CD4-positive, alpha-beta memory T cell (primary cell): ENCODE results near the gene ADGRF3. TPM values are rescaled to one million over a fixed set of nuclear protein-coding genes. Genes with fewer than 3 reads are reported as not detected.

Experiments used
- CTCF ChIA-PET: fragments of 350-600 bp; sonication (Branson Sonifier 250); formaldehyde crosslinking; loops from one replicate; lab custom pipeline; 2021; ENCODE audit warnings: inconsistent platforms; ENCODE audit not compliant: partially characterized antibody; lab: Charles Lee
- POLR2A ChIA-PET: fragments of 350-600 bp; sonication (Branson Sonifier 250); formaldehyde crosslinking; loops from one replicate; lab custom pipeline; 2021; ENCODE audit not compliant: partially characterized antibody; lab: Charles Lee
- DNase-seq, 5 donors: peaks; one replicate each; pipeline versions ENCODE4 v3.0.0 to v3.0.0-alpha.2; 2020 to 2022; ENCODE audit warnings: mixed read lengths in 1 of 5
- H3K27ac ChIP-seq: one replicate; pipeline ENCODE4 v1.7.0; 2013; ENCODE audit warnings: low read depth, low read length
- H3K27me3 ChIP-seq: 2 replicates; pipeline ENCODE4 v1.7.0; 2013; ENCODE audit warnings: mild to moderate bottlenecking, low read length, moderate library complexity; ENCODE audit not compliant: insufficient read depth
- H3K36me3 ChIP-seq: 2 replicates; pipeline ENCODE4 v1.7.0; 2013; ENCODE audit warnings: mild to moderate bottlenecking, low read length, moderate library complexity; ENCODE audit not compliant: insufficient read depth
- H3K4me1 ChIP-seq: 2 replicates; pipeline ENCODE4 v1.7.0; 2013; ENCODE audit warnings: mild to moderate bottlenecking, low read length, moderate library complexity; ENCODE audit not compliant: insufficient read depth
- H3K4me3 ChIP-seq, 2 donors: one replicate each; pipeline ENCODE4 v1.7.0; 2013; ENCODE audit warnings: low read length in 2 of 2, mild to moderate bottlenecking in 1 of 2
- H3K9me3 ChIP-seq, 2 donors: one replicate each; pipeline ENCODE4 v1.7.0; 2013; ENCODE audit warnings: low read length in 2 of 2, control low read depth in 1 of 2; ENCODE audit not compliant: control insufficient read depth in 1 of 2
- H3K27ac Mint-ChIP-seq, 7 donors: one replicate each; pipeline ENCODE4 v1.8.0; 2020 to 2021; ENCODE audit warnings: mixed read lengths in 7 of 7, mild to moderate bottlenecking in 6 of 7, inconsistent platforms in 3 of 7, moderate library complexity in 3 of 7
- H3K27me3 Mint-ChIP-seq, 2 donors: one replicate each; pipeline ENCODE4 v1.8.0; 2020 to 2021; ENCODE audit warnings: mixed read lengths in 2 of 2
- H3K36me3 Mint-ChIP-seq, 2 donors: one replicate each; pipeline ENCODE4 v1.8.0; 2020 to 2021; ENCODE audit warnings: mixed read lengths in 2 of 2, inconsistent platforms in 1 of 2, mild to moderate bottlenecking in 1 of 2
- H3K4me1 Mint-ChIP-seq, 4 donors: one replicate each; pipeline ENCODE4 v1.8.0; 2020 to 2021; ENCODE audit warnings: mixed read lengths in 4 of 4, mild to moderate bottlenecking in 1 of 4
- H3K4me3 Mint-ChIP-seq, 8 donors: one replicate each; pipeline ENCODE4 v1.8.0; 2020 to 2021; ENCODE audit warnings: mixed read lengths in 8 of 8, mild to moderate bottlenecking in 7 of 8, moderate library complexity in 6 of 8, inconsistent platforms in 3 of 8
- H3K9me3 Mint-ChIP-seq, 8 donors: one replicate each; pipeline ENCODE4 v1.8.0; 2020 to 2021; ENCODE audit warnings: mixed read lengths in 8 of 8, mild to moderate bottlenecking in 5 of 8, inconsistent platforms in 3 of 8, moderate library complexity in 1 of 8
- intact Hi-C: fragments of 100-400 bp; cut with micrococcal nuclease; formaldehyde crosslinking; loops from one replicate; pipeline ENCODE4 v1.15.1; 2023
- polyA plus RNA-seq, 2 donors: library from polyadenylated mRNA; unstranded; fragments of 300-500 nt; fragmentation: Illumina TruSeq; gene quantifications; one replicate each; pipeline ENCODE4 v1.2.3, GENCODE V29; 2021
- total RNA-seq, 2 experiments: library from RNA; stranded (reverse); gene quantifications; one replicate each; pipeline ENCODE4 v1.2.3, GENCODE V29; 2021

ADGRF3 gene
- total and polyA plus RNA-seq, 4 experiments from 2014 or later = 0.14 to 1.7 (median 0.97) TPM; not detected in 1

GRCh38 chr2:26292646-26293045 lies 53.9 kb downstream of the ADGRF3 start:
- H3K4me1 Mint-ChIP-seq = peaks cover 0 to 2% (median 0%) of the 10 kb centered on the region in 4 donors
- H3K4me3 Mint-ChIP-seq = no peak overlapping the region
- ChIA-PET POLR2A (interaction anchor here (0.5 kb wide), 1 partner anchor 29 kb away, joined by 3 read pairs; no protein-coding TSS in a partner anchor), CTCF (no interaction called here)
- no peaks in the 10 kb centered on the region for H3K4me1 ChIP-seq
- no peaks in the 10 kb centered on the region for H3K9me3 Mint-ChIP-seq
- H3K36me3 ChIP-seq = peaks cover 2% of the 10 kb centered on the region
- H3K27ac ChIP-seq = no peak overlapping the region
- H3K9me3 ChIP-seq = no peaks in the 10 kb centered on the region
- H3K27me3 ChIP-seq = no peaks in the 10 kb centered on the region
- no peak for DNase-seq
- no peaks in the 10 kb centered on the region for H3K27me3 Mint-ChIP-seq
- no peak overlapping the region for H3K27ac Mint-ChIP-seq
- H3K36me3 Mint-ChIP-seq = peaks cover 10 to 14% of the 10 kb centered on the region in 2 donors
- no peak overlapping the region for H3K4me3 ChIP-seq
- intact Hi-C loops = no loop called here

DNA sequence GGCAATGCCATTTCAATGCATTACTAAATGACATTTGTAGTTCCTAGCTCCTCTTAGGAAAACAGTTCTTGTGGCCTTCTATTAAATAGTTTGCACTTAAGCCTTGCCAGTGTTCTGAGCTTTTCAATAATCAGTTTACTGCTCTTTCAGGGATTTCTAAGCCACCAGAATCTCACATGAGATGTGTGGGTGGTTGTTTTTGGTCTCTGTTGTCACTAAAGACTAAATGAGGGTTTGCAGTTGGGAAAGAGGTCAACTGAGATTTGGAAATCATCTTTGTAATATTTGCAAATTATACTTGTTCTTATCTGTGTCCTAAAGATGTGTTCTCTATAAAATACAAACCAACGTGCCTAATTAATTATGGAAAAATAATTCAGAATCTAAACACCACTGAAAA lies 56.6 kb downstream of the ADGRF3 start:
- POLR2A ChIA-PET = no interaction called here
- DNase-seq = no peak
- CTCF ChIA-PET = no interaction called here

GRCh38 chr2:26285931-26286330 lies 60.7 kb downstream of the ADGRF3 start:
- peaks cover 0 to 1% (median 0%) of the 10 kb centered on the region in 4 donors for H3K4me1 Mint-ChIP-seq
- H3K27me3 ChIP-seq = no peaks in the 10 kb centered on the region
- ChIA-PET CTCF (no interaction called here), POLR2A (no interaction called here)
- H3K4me3 Mint-ChIP-seq = no peak overlapping the region
- intact Hi-C loops = no loop called here
- H3K9me3 ChIP-seq = no peaks in the 10 kb centered on the region
- no peak overlapping the region for H3K4me3 ChIP-seq
- no peaks in the 10 kb centered on the region for H3K4me1 ChIP-seq
- H3K27me3 Mint-ChIP-seq = no peaks in the 10 kb centered on the region
- H3K9me3 Mint-ChIP-seq = no peaks in the 10 kb centered on the region
- H3K27ac Mint-ChIP-seq = no peak overlapping the region
- DNase-seq = no peak
- no peak overlapping the region for H3K27ac ChIP-seq
- H3K36me3 Mint-ChIP-seq = peaks cover 44 to 55% of the 10 kb centered on the region in 2 donors
- peaks cover 37% of the 10 kb centered on the region for H3K36me3 ChIP-seq

More for the DNA sequence above, 56.6 kb downstream of the ADGRF3 start:
- Mint-ChIP-seq H3K9me3 (no peaks in the 10 kb centered on the region), H3K36me3 (peaks cover 23 to 28% of the 10 kb centered on the region in 2 donors), H3K27me3 (no peaks in the 10 kb centered on the region), H3K4me3 (no peak overlapping the region), H3K4me1 (peaks cover 0 to 2% (median 0%) of the 10 kb centered on the region in 4 donors), H3K27ac (no peak overlapping the region)
- no peaks in the 10 kb centered on the region for H3K27me3 ChIP-seq
- intact Hi-C loops = no loop called here
- no peak overlapping the region for H3K27ac ChIP-seq
- H3K4me1 ChIP-seq = no peaks in the 10 kb centered on the region
- no peak overlapping the region for H3K4me3 ChIP-seq
- H3K9me3 ChIP-seq = no peaks in the 10 kb centered on the region
- peaks cover 13% of the 10 kb centered on the region for H3K36me3 ChIP-seq

GRCh38 chr2:26284132-26284531 lies 62.5 kb downstream of the ADGRF3 start:
- Mint-ChIP-seq H3K4me3 (no peak overlapping the region), H3K27me3 (no peaks in the 10 kb centered on the region), H3K27ac (no peak overlapping the region), H3K9me3 (no peaks in the 10 kb centered on the region), H3K4me1 (peaks cover 0 to 1% (median 0%) of the 10 kb centered on the region in 4 donors), H3K36me3 (peaks cover 48 to 57% of the 10 kb centered on the region in 2 donors)
- ChIA-PET CTCF (no interaction called here), POLR2A (no interaction called here)
- intact Hi-C loops = no loop called here
- Histone ChIP-seq H3K27ac (no peak overlapping the region), H3K4me1 (no peaks in the 10 kb centered on the region), H3K36me3 (peaks cover 50% of the 10 kb centered on the region), H3K4me3 (no peak overlapping the region), H3K27me3 (no peaks in the 10 kb centered on the region), H3K9me3 (no peaks in the 10 kb centered on the region)
- DNase-seq = no peak

- ChIA-PET CTCF (no interaction called here), POLR2A (no interaction called here)
- H3K9me3 Mint-ChIP-seq = no peaks in the 10 kb centered on the region
- Histone ChIP-seq H3K4me3 (no peak overlapping the region), H3K27ac (no peak overlapping the region), H3K4me1 (no peaks in the 10 kb centered on the region), H3K9me3 (no peaks in the 10 kb centered on the region), H3K27me3 (no peaks in the 10 kb centered on the region), H3K36me3 (peaks cover 55% of the 10 kb centered on the region)
- no peak overlapping the region for H3K4me3 Mint-ChIP-seq
- intact Hi-C loops = no loop called here
- no peak overlapping the region for H3K27ac Mint-ChIP-seq
- DNase-seq = no peak
- H3K27me3 Mint-ChIP-seq = no peaks in the 10 kb centered on the region
- H3K4me1 Mint-ChIP-seq = peaks cover 0 to 1% (median 0%) of the 10 kb centered on the region in 4 donors
- peaks cover 53 to 62% of the 10 kb centered on the region in 2 donors for H3K36me3 Mint-ChIP-seq
Observed at GRCh38 chr2:26283606-26284005, 63.0 kb downstream of the ADGRF3 start.

GRCh38 chr2:26281226-26281625 lies 65.4 kb downstream of the ADGRF3 start:
- Mint-ChIP-seq H3K9me3 (no peaks in the 10 kb centered on the region), H3K27ac (peak overlapping the region in 1 of 7 donors; percentile 57), H3K4me3 (no peak overlapping the region), H3K36me3 (peaks cover 54 to 70% of the 10 kb centered on the region in 2 donors), H3K4me1 (peaks cover 0 to 1% (median 0%) of the 10 kb centered on the region in 4 donors), H3K27me3 (no peaks in the 10 kb centered on the region)
- Histone ChIP-seq H3K4me3 (no peak overlapping the region), H3K27ac (no peak overlapping the region), H3K36me3 (peaks cover 62% of the 10 kb centered on the region), H3K27me3 (no peaks in the 10 kb centered on the region), H3K4me1 (no peaks in the 10 kb centered on the region), H3K9me3 (no peaks in the 10 kb centered on the region)
- ChIA-PET POLR2A (no interaction called here), CTCF (no interaction called here)
- no peak for DNase-seq
- intact Hi-C loops = no loop called here

DNA sequence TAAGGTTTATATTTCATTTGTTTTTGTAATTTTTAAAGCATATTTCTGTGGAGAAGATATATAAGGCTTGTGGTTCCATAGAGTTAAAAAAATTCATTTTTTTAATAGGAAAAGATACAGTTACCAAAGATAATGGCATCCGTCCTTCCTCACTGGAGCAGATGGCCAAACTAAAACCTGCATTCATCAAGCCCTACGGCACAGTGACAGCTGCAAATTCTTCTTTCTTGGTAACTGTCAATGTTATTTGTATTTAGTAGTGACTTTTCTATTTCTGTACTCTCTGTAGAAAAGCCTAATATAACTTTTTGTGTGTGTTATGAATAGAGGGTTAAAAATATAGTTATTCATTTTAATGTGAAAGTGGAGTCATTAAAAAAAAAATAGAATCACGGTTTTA lies 66.7 kb downstream of the ADGRF3 start:
- ChIA-PET CTCF (no interaction called here), POLR2A (no interaction called here)
- no peak overlapping the region for H3K4me3 Mint-ChIP-seq
- Histone ChIP-seq H3K9me3 (no peaks in the 10 kb centered on the region), H3K4me3 (no peak overlapping the region), H3K27me3 (no peaks in the 10 kb centered on the region), H3K4me1 (no peaks in the 10 kb centered on the region), H3K36me3 (peaks cover 57% of the 10 kb centered on the region), H3K27ac (no peak overlapping the region)
- DNase-seq = no peak
- H3K9me3 Mint-ChIP-seq = no peaks in the 10 kb centered on the region
- no peaks in the 10 kb centered on the region for H3K27me3 Mint-ChIP-seq
- H3K27ac Mint-ChIP-seq = no peak overlapping the region
- H3K4me1 Mint-ChIP-seq = peaks cover 0 to 1% (median 0%) of the 10 kb centered on the region in 4 donors
- intact Hi-C loops = no loop called here
- H3K36me3 Mint-ChIP-seq = peaks cover 49 to 73% of the 10 kb centered on the region in 2 donors
